Endothelial cell of umbilical vein (primary cell): ENCODE measurements around the gene CAPN5. TPM values are rescaled to one million over a fixed set of nuclear protein-coding genes. Genes with fewer than 3 reads are reported as not detected.

ENCODE experiments used
- BruUV-seq: library from RNA; stranded (reverse); fragments of 400-500 nt; replicated peaks from 2 replicates; lab custom pipeline; 2021; lab: Mats Ljungman, UMichigan
- CTCF ChIA-PET: fragments of 300-600, 350-600 bp; sonication (Branson Sonifier 250); formaldehyde crosslinking; loops from one replicate; lab custom pipeline; 2021; ENCODE audit warnings: antibody characterized with exemption, inconsistent platforms; lab: Charles Lee
- POLR2A ChIA-PET: fragments of 300-600, 350-600 bp; sonication (Branson Sonifier 250); formaldehyde crosslinking; loops from one replicate; lab custom pipeline; 2021; ENCODE audit warnings: antibody characterized with exemption, inconsistent platforms; lab: Charles Lee
- DNase-seq: peaks from one replicate; pipeline ENCODE4 v3.0.0-alpha.2; 2011; ENCODE audit warnings: low read depth, low spot score
- FAIRE-seq: peaks from 2 replicates; lab custom pipeline; 2011; peaks lifted over from hg19 to GRCh38; lab: Jason Lieb, UNC
- H2AFZ ChIP-seq: 2 replicates; pipeline ENCODE4 v1.6.0; 2012; ENCODE audit warnings: low read depth, low read length, control low read depth, inconsistent platforms
- H3K27ac ChIP-seq: 2 replicates; pipeline ENCODE4 v1.5.1; 2011; ENCODE audit warnings: low read depth, mild to moderate bottlenecking, control low read depth, low read length, moderate library complexity; ENCODE audit not compliant: insufficient read depth
- H3K27me3 ChIP-seq, 2 experiments: 2 replicates each; pipeline versions ENCODE4 v1.6.0 to v1.6.1; 2011; ENCODE audit warnings: low read length in 2 of 2, mixed read lengths in 1 of 2; ENCODE audit not compliant: control insufficient read depth in 2 of 2, insufficient read depth in 2 of 2
- H3K36me3 ChIP-seq, 2 experiments: 2 replicates in 1 of 2; 3 replicates in 1 of 2; pipeline ENCODE4 v1.5.1; 2011; ENCODE audit warnings: low read length in 2 of 2, mild to moderate bottlenecking in 1 of 2, moderate library complexity in 1 of 2; ENCODE audit not compliant: control insufficient read depth in 2 of 2, insufficient read depth in 2 of 2; ENCODE audit errors: extremely low read depth in 1 of 2
- H3K4me1 ChIP-seq: 3 replicates; pipeline ENCODE4 v1.5.1; 2011; ENCODE audit warnings: mild to moderate bottlenecking, low read length; ENCODE audit not compliant: control insufficient read depth, insufficient read depth; ENCODE audit errors: extremely low read depth
- H3K4me2 ChIP-seq: 2 replicates; pipeline ENCODE4 v1.6.1; 2011; ENCODE audit warnings: low read length, control low read depth, mixed read lengths; ENCODE audit not compliant: insufficient read depth
- H3K4me3 ChIP-seq, 3 experiments: fragments of 200-600 bp in 1 of 3; sonication (generic), shearing (Covaris generic) in 1 of 3; replicated peaks in 1 of 3; 2 replicates each; pipeline ENCODE4 v1.5.1; 2011 to 2016; ENCODE audit warnings: control low read depth in 3 of 3, low read length in 3 of 3, mild to moderate bottlenecking in 2 of 3, inconsistent platforms in 1 of 3, low read depth in 1 of 3, moderate library complexity in 1 of 3; ENCODE audit not compliant: insufficient read depth in 1 of 3
- H3K79me2 ChIP-seq: 2 replicates; pipeline ENCODE4 v1.6.0; 2012; ENCODE audit warnings: low read length, inconsistent platforms; ENCODE audit not compliant: control insufficient read depth, insufficient read depth
- H3K9ac ChIP-seq: replicated peaks from 2 replicates; pipeline ENCODE3; 2011; ENCODE audit warnings: low read length, control low read depth; ENCODE audit not compliant: insufficient read depth; ENCODE audit errors: extremely low read depth
- H3K9me1 ChIP-seq: replicated peaks from 3 replicates; pipeline ENCODE4 v1.6.0; 2011; ENCODE audit warnings: mild to moderate bottlenecking, low read length; ENCODE audit not compliant: control insufficient read depth, insufficient read depth; ENCODE audit errors: extremely low read depth
- H3K9me3 ChIP-seq: replicated peaks from 2 replicates; pipeline ENCODE4 v1.5.1; 2012; ENCODE audit warnings: low read length, inconsistent platforms; ENCODE audit not compliant: control insufficient read depth, insufficient read depth
- H4K20me1 ChIP-seq: replicated peaks from 2 replicates; pipeline ENCODE3; 2011; ENCODE audit warnings: mild to moderate bottlenecking, low read length; ENCODE audit not compliant: control insufficient read depth, insufficient read depth; ENCODE audit errors: extremely low read depth
- CTCF ChIP-seq, 2 donors: IDR thresholded peaks; 1 replicate in 1 of 2; 2 replicates in 1 of 2; pipeline ENCODE4 v1.5.1; 2011; ENCODE audit warnings: low read length in 2 of 2, mild to moderate bottlenecking in 2 of 2, moderate library complexity in 2 of 2, control low read depth in 1 of 2, inconsistent platforms in 1 of 2, low read depth in 1 of 2; ENCODE audit not compliant: insufficient read depth in 1 of 2; ENCODE audit errors: extremely low read depth in 1 of 2
- EZH2 ChIP-seq: IDR thresholded peaks from 2 replicates; pipeline ENCODE4 v1.6.1; 2012; ENCODE audit warnings: borderline replicate concordance, low read depth, mild to moderate bottlenecking, moderate library complexity, low read length, inconsistent platforms; ENCODE audit not compliant: severe bottlenecking
- FOS ChIP-seq: IDR thresholded peaks from 2 replicates; pipeline ENCODE4 v1.6.1; 2011; ENCODE audit warnings: mild to moderate bottlenecking, low read length, moderate library complexity, borderline replicate concordance; ENCODE audit not compliant: insufficient read depth
- GATA2 ChIP-seq: IDR thresholded peaks from 2 replicates; pipeline ENCODE4 v1.7.0; 2011; ENCODE audit warnings: low read depth, mild to moderate bottlenecking, moderate library complexity, mixed read lengths, low read length; ENCODE audit not compliant: insufficient read length, insufficient read depth
- JUN ChIP-seq: IDR thresholded peaks from 2 replicates; pipeline ENCODE4 v1.6.1; 2011; ENCODE audit warnings: borderline replicate concordance, low read depth; ENCODE audit not compliant: insufficient read length, insufficient read depth
- MAX ChIP-seq: IDR thresholded peaks from 2 replicates; pipeline ENCODE4 v1.6.1; 2011; ENCODE audit not compliant: insufficient read depth, insufficient read length
- MYC ChIP-seq: IDR thresholded peaks from one replicate; pipeline ENCODE4 v1.6.1; 2011; ENCODE audit warnings: mild to moderate bottlenecking, low read depth, low read length
- POLR2A ChIP-seq: IDR thresholded peaks from 2 replicates; pipeline ENCODE4 v1.6.1; 2012; ENCODE audit warnings: low read depth, mild to moderate bottlenecking, control low read depth, low read length
- POLR2AphosphoS5 ChIP-seq: IDR thresholded peaks from 2 replicates; pipeline ENCODE4 v1.6.1; 2012; ENCODE audit warnings: low read depth, mild to moderate bottlenecking, control low read depth, low read length, moderate library complexity; ENCODE audit not compliant: insufficient read depth
- dilution Hi-C: fragments of 300-500 bp; cut with MboI; formaldehyde crosslinking; loops from one replicate; pipeline ENCODE4 v1.15.0; 2019; ENCODE audit warnings: low sequenced_read_pairs; ENCODE audit not compliant: extremely low pct_ligation_motif_present
- intact Hi-C: fragments of 100-400 bp; cut with micrococcal nuclease; formaldehyde crosslinking; loops from one replicate; pipeline ENCODE4 v1.10.0; 2022
- polyA plus RNA-seq, 4 experiments: library from polyadenylated mRNA; depleted of rRNA in 3 of 4; stranded (reverse) in 3 of 4; unstranded in 1 of 4; fragments of >200 nt; gene quantifications; 2 replicates each; pipeline versions ENCODE4 v1.2.1 to v1.2.3, GENCODE V29; 2011 to 2012; ENCODE audit warnings: missing spikeins in 1 of 4
- total RNA-seq: library from RNA; stranded (reverse); gene quantifications from 2 replicates; pipeline ENCODE4 v1.2.3, GENCODE V29; 2021

The CAPN5 gene
- total and polyA plus RNA-seq, 2 donors (not counting 3 experiments of a cell fraction or from before 2014, with no cell fraction given) = 15.0 to 17.0 TPM

GRCh38 chr11:77081381-77081851 lies 14.6 kb downstream of the CAPN5 start:
- TF ChIP-seq CTCF (IDR thresholded peaks at IDR 0.05; ENCODE audit: extremely low read depth in 1 of 2, insufficient read depth in 1 of 2, low read depth in 1 of 2, low read length in 2 of 2) = no peak
- TF ChIP-seq EZH2 = no peak
- TF ChIP-seq MYC = no peak
- TF ChIP-seq MAX = no peak
- no peak for TF ChIP-seq JUN
- no peak for TF ChIP-seq FOS
- no peak for TF ChIP-seq GATA2
- TF ChIP-seq POLR2A = no peak
- no peak for TF ChIP-seq POLR2AphosphoS5
- Histone ChIP-seq H3K36me3 (no peaks in the 10 kb centered on the region), H3K79me2 (no peaks in the 10 kb centered on the region), H3K9me1 (no peaks in the 10 kb centered on the region), H3K9ac (no peak overlapping the region), H3K27me3 (no peaks in the 10 kb centered on the region), H3K4me3 (no peak overlapping the region), H3K4me2 (no peak overlapping the region), H3K27ac (no peak overlapping the region), H4K20me1 (no peaks in the 10 kb centered on the region), H3K9me3 (no peaks in the 10 kb centered on the region), H2AFZ (no peak overlapping the region), H3K4me1 (peaks cover 14% of the 10 kb centered on the region)
- dilution Hi-C loops (no loop called here), intact Hi-C loops (no loop called here)
- BruUV-seq = no TSS peak
- CTCF ChIA-PET = interaction anchor here (1.6 to 4.6 kb wide), 7 partner anchors 8 to 163 kb away, joined by 5 to 98 read pairs (median 20); partner anchors contain the start of gene CAPN5
- POLR2A ChIA-PET = interaction anchor here (0.6 to 1.0 kb wide), 2 partner anchors 15 to 34 kb away, joined by 3 to 5 read pairs; partner anchors contain the start of gene CAPN5
- no peak for DNase-seq
- no peak for FAIRE-seq
